PFSK-1 (cell line): ENCODE measurements around the gene PRDM16.

Experiments
- FOXP2 ChIP-seq: optimal IDR thresholded peaks from 2 replicates; pipeline ENCODE3; 2011; ENCODE audit warnings: borderline replicate concordance, control low read depth, inconsistent platforms; ENCODE audit not compliant: insufficient read depth; ENCODE audit errors: extremely low read length, extremely low read depth
- POLR2AphosphoS5 ChIP-seq: IDR thresholded peaks from 2 replicates; pipeline ENCODE4 v1.6.1; 2012; ENCODE audit warnings: low read depth, mild to moderate bottlenecking, control low read depth, low read length, moderate library complexity
- SIN3A ChIP-seq: IDR thresholded peaks from 2 replicates; pipeline ENCODE4 v1.6.1; 2012; ENCODE audit warnings: mild to moderate bottlenecking, low read length, moderate library complexity, borderline replicate concordance; ENCODE audit not compliant: insufficient read depth
- TAF1 ChIP-seq: IDR thresholded peaks from 2 replicates; pipeline ENCODE4 v1.6.1; 2012; ENCODE audit warnings: low read length, control low read depth, borderline replicate concordance; ENCODE audit not compliant: insufficient read depth
- TF ChIP-seq, protein P1 (sequence below), 2 experiments: IDR thresholded peaks; 2 replicates each; pipeline versions ENCODE4 v1.6.1 to v1.8.0; 2011 to 2012; ENCODE audit warnings: low read depth in 2 of 2, low read length in 2 of 2, control low read depth in 1 of 2, inconsistent platforms in 1 of 2, mild to moderate bottlenecking in 1 of 2, moderate library complexity in 1 of 2; ENCODE audit not compliant: insufficient read depth in 1 of 2

PRDM16 gene

DNA sequence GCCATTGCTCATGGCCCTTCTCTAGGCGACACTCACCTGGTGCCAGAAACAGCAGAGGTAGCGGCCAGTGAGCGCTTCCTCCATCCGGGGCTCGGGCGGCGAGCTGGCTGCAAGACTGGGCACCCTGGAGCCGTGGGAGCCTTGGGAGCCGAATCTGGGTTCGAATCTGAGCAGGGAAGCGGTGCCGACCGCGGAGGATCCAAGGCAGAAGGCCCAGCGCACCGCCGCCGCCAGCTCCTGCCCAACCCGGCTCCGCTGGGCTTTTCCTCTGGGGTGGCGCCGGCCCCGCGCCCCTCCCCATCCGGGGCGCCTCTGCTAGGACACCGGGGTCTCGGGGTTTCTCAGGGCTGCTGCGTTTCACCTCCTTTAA, 1.7 kb upstream of the PRDM16 start:
- TF ChIP-seq POLR2AphosphoS5 (no peak), SIN3A (no peak), FOXP2 (no peak), TAF1 (no peak)
- TF ChIP-seq, protein P1, sequence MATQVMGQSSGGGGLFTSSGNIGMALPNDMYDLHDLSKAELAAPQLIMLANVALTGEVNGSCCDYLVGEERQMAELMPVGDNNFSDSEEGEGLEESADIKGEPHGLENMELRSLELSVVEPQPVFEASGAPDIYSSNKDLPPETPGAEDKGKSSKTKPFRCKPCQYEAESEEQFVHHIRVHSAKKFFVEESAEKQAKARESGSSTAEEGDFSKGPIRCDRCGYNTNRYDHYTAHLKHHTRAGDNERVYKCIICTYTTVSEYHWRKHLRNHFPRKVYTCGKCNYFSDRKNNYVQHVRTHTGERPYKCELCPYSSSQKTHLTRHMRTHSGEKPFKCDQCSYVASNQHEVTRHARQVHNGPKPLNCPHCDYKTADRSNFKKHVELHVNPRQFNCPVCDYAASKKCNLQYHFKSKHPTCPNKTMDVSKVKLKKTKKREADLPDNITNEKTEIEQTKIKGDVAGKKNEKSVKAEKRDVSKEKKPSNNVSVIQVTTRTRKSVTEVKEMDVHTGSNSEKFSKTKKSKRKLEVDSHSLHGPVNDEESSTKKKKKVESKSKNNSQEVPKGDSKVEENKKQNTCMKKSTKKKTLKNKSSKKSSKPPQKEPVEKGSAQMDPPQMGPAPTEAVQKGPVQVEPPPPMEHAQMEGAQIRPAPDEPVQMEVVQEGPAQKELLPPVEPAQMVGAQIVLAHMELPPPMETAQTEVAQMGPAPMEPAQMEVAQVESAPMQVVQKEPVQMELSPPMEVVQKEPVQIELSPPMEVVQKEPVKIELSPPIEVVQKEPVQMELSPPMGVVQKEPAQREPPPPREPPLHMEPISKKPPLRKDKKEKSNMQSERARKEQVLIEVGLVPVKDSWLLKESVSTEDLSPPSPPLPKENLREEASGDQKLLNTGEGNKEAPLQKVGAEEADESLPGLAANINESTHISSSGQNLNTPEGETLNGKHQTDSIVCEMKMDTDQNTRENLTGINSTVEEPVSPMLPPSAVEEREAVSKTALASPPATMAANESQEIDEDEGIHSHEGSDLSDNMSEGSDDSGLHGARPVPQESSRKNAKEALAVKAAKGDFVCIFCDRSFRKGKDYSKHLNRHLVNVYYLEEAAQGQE (IDR thresholded peaks at IDR 0.05; ENCODE audit: insufficient read depth in 1 of 2, low read depth in 2 of 2, low read length in 2 of 2) = no peak

DNA sequence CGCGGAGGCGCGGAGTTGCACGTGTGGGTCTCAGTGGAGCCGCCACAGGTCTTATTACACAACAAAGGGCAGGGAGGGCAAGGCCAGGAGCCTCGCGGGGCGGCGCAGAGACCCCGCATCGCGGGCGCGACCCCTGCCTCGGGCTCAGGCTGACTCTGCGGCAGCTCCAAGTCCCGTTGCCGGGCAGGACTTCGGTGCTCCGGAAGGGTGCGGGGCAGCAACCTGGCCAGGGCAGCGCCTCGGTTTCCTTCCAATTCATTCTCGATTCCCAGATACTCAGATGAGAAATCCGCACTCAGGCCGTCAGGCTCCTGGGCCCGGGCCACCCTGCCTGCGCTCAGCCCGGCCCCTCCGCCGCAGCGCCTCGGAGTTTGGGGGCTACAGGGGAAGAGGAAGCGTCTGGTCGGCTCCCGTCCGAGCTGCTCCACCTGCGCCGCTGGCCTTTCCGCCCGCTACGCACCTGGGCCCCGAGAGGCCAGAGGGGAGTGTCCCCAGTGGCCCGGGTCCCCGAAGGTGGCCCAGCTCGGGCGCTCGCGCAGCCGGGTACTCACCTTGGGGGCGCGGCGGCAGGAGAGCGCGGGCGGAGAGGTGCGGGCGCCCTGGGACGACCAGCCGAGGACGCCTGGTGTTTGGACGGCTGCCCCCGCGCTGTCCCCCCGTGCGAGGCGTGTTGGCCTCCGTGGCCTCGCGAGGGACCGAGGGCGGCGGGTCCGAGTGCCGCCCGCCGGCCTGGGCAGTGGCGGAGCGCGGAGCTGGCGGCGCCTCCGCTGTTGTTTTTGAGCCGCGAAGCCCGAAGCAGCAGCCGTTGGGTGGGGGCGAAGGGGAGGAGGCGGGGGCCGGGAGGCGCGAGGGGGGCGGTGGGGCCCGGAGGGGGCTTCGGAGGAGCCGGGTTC, 1.1 kb upstream of the PRDM16 start:
- TF ChIP-seq TAF1 (no peak), POLR2AphosphoS5 (no peak), FOXP2 (no peak), SIN3A (no peak)
- TF ChIP-seq, protein P1 (IDR thresholded peaks at IDR 0.05; ENCODE audit: insufficient read depth in 1 of 2, low read depth in 2 of 2, low read length in 2 of 2) = no peak

DNA sequence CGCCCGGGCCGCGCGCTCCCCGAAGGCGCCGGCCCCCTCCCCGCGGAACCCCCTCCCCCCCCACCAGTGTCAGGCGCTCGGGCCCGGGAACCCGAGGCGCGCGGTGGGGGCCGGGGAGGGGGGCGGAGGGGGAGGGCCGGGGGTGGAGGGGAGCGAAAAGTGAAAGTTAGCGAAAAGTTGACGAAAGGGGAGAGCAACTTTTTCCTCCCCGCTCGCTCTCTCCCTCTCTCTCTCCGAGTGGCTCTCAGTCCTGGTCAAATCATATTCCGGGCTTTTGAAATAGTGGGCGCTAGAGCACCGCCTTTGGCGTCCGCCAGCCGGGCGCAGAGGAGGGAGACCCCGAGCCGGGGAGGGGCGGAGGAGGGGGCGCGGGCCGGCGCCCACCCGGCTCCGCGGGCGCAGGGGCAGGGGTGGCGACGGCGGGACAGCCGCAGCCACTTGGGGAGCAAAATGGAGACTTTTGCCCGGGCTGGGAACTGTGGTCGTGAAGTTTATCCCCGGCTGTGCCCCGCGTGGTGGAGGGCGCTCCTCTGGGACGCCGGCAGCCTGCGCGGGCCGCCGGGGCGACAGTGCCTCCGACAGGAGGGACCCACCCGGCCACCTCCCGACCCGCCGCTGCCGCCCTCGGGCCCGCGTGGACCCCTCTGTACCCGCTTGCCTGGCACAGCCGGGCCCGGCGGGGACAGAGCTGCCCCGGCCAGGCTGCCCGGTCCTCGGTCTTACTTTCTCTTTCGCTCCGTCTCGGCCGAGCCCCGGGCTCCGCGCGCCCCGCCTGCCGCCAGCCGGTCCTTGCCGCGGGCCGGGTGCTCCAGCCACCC, 697 bp downstream of the PRDM16 start:
- TF ChIP-seq POLR2AphosphoS5 (no peak), FOXP2 (no peak), TAF1 (no peak), SIN3A (no peak)
- TF ChIP-seq, protein P1 (IDR thresholded peaks at IDR 0.05; ENCODE audit: insufficient read depth in 1 of 2, low read depth in 2 of 2, low read length in 2 of 2) = no peak

DNA sequence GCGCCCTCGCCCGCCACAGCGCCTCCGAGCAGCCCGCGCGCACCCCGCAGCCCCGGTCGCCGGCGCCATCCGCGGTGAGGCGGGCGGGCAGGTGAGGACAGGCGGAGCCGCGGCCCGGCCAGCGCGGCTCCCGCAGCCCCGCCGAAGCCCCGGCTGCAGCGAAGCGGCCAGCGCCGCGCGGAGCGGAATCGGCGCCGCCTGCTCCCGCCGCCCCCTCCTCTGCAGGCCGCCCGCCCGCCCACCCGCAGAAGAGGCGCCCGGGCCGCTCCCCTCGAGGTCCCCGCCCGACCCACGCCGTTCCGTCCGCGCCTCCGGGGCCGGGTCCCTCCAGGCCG, 1.3 kb downstream of the PRDM16 start:
- TF ChIP-seq FOXP2 (no peak), TAF1 (no peak)

DNA sequence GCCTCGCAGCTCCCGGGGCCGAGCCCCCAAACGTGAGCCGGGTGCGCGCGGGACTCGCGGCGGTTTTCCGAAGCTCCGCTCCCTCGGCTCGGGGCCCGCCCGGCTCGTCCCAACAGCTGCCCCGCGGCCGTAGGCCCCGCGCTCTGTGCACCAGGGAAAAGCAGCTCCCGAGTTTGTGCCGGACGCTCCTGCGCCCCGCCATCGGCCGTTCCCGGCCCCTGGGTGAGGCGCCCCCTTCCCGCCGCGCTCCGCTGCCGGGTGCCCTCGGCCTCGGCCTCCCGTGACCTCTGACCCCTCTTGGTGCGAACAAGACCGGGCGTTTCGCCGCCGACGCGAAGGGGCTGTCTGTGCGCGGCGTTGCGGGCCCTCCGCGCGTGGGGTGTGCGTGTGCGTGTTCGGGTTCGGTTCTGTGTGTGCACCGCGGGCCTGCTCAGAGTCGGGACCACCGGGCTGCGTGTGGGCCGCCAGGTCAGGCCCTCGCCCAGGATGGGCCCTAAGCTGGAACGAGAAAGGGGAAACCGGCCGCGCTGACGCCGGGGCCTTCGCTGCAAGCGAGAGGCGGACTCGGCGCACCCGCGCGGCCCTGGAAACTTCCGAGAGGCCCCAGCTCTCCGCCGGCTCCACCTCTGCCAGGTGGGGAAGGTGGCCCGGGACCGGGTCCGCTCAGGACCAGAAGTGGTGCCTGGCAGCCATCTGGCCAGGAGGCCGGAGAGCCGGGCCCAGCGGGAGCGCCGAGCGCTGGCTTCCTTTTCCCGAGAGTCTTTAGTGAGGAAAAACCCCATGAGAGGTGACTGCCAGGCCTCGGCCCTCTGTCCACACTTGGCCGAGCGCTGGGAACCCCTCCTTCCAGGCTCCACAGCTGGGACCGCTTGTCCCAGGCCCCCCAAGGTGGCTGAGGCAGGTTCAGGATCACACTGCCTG, 1.9 kb downstream of the PRDM16 start:
- TF ChIP-seq SIN3A (no peak), TAF1 (no peak), POLR2AphosphoS5 (no peak), FOXP2 (no peak)
- TF ChIP-seq, protein P1 (IDR thresholded peaks at IDR 0.05; ENCODE audit: insufficient read depth in 1 of 2, low read depth in 2 of 2, low read length in 2 of 2) = no peak
